ENCODE data around the gene RPH3AL. TPM values are rescaled to one million over a fixed set of nuclear protein-coding genes. Genes with fewer than 3 reads are reported as not detected.

The RPH3AL gene
- total RNA-seq, 4 donors from 2014 or later, result 6.3 to 14.4 (median 10.8) TPM

GRCh38 chr17:290121-290521, 62.5 kb downstream of the RPH3AL start:
- no peaks in the 10 kb centered on the region for H3K4me1 ChIP-seq
- H3K4me3 ChIP-seq, result no peak overlapping the region
- intact Hi-C loops (cut with DNase I; ENCODE audit: low total_unique reads) (no loop called here), in situ Hi-C loops (cut with MboI; ENCODE audit: low sequenced_read_pairs in 4 of 4) (no loop called here)
- no peaks in the 10 kb centered on the region for H3K9me3 ChIP-seq
- ATAC-seq, result no peak
- H3K27ac ChIP-seq, result no peak overlapping the region
- no peak for TF ChIP-seq POLR2A (IDR thresholded peaks at IDR 0.05)
- TF ChIP-seq, protein P1, sequence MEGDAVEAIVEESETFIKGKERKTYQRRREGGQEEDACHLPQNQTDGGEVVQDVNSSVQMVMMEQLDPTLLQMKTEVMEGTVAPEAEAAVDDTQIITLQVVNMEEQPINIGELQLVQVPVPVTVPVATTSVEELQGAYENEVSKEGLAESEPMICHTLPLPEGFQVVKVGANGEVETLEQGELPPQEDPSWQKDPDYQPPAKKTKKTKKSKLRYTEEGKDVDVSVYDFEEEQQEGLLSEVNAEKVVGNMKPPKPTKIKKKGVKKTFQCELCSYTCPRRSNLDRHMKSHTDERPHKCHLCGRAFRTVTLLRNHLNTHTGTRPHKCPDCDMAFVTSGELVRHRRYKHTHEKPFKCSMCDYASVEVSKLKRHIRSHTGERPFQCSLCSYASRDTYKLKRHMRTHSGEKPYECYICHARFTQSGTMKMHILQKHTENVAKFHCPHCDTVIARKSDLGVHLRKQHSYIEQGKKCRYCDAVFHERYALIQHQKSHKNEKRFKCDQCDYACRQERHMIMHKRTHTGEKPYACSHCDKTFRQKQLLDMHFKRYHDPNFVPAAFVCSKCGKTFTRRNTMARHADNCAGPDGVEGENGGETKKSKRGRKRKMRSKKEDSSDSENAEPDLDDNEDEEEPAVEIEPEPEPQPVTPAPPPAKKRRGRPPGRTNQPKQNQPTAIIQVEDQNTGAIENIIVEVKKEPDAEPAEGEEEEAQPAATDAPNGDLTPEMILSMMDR (IDR thresholded peaks at IDR 0.05 in 4 of 5, conservative IDR thresholded peaks at IDR 0.05 in 1 of 5), result no peak
- no peaks in the 10 kb centered on the region for H3K36me3 ChIP-seq
- DNase-seq, result no peak
- H3K27me3 ChIP-seq, result no peaks in the 10 kb centered on the region

- TF ChIP-seq POLR2A (IDR thresholded peaks at IDR 0.05), result no peak
- TF ChIP-seq, protein P1 (IDR thresholded peaks at IDR 0.05 in 4 of 5, conservative IDR thresholded peaks at IDR 0.05 in 1 of 5), result no peak
- in situ Hi-C loops (cut with MboI; ENCODE audit: low sequenced_read_pairs in 4 of 4) (no loop called here), intact Hi-C loops (cut with DNase I; ENCODE audit: low total_unique reads) (no loop called here)
- no peak for ATAC-seq
- Histone ChIP-seq H3K36me3 (no peaks in the 10 kb centered on the region), H3K4me1 (no peaks in the 10 kb centered on the region), H3K9me3 (no peaks in the 10 kb centered on the region), H3K27ac (no peak overlapping the region), H3K4me3 (no peak overlapping the region), H3K27me3 (no peaks in the 10 kb centered on the region)
- DNase-seq, result no peak
These were observed 63.2 kb downstream of the RPH3AL start for GRCh38 chr17:289409-289808.

- in situ Hi-C loops (cut with MboI; ENCODE audit: low sequenced_read_pairs in 4 of 4) (no loop called here), intact Hi-C loops (cut with DNase I; ENCODE audit: low total_unique reads) (no loop called here)
- DNase-seq (no peak), ATAC-seq (no peak)
- no peaks in the 10 kb centered on the region for H3K36me3 ChIP-seq
- no peaks in the 10 kb centered on the region for H3K27me3 ChIP-seq
- no peak overlapping the region for H3K4me3 ChIP-seq
- H3K9me3 ChIP-seq, result no peaks in the 10 kb centered on the region
- no peak overlapping the region for H3K27ac ChIP-seq
- TF ChIP-seq, protein P1 (IDR thresholded peaks at IDR 0.05 in 4 of 5, conservative IDR thresholded peaks at IDR 0.05 in 1 of 5), result no peak
- TF ChIP-seq POLR2A (IDR thresholded peaks at IDR 0.05), result no peak
- H3K4me1 ChIP-seq, result no peaks in the 10 kb centered on the region
These were observed 63.7 kb downstream of the RPH3AL start for GRCh38 chr17:288802-289356.

- Histone ChIP-seq H3K4me3 (no peak overlapping the region), H3K9me3 (no peaks in the 10 kb centered on the region), H3K36me3 (no peaks in the 10 kb centered on the region), H3K27me3 (no peaks in the 10 kb centered on the region), H3K27ac (no peak overlapping the region), H3K4me1 (no peaks in the 10 kb centered on the region)
- in situ Hi-C loops (cut with MboI; ENCODE audit: low sequenced_read_pairs in 4 of 4) (no loop called here), intact Hi-C loops (cut with DNase I; ENCODE audit: low total_unique reads) (no loop called here)
- TF ChIP-seq POLR2A (IDR thresholded peaks at IDR 0.05), result no peak
- TF ChIP-seq, protein P1 (IDR thresholded peaks at IDR 0.05 in 4 of 5, conservative IDR thresholded peaks at IDR 0.05 in 1 of 5), result no peak
- no peak for ATAC-seq
- DNase-seq, result no peak
These were observed 66.0 kb downstream of the RPH3AL start for GRCh38 chr17:286571-286970.

Data from gastrocnemius medialis (tissue), 4 donors.